GM23338 (cell line): ENCODE measurements around the gene ACSM4. TPM values are rescaled to one million over a fixed set of nuclear protein-coding genes. Genes with fewer than 3 reads are reported as not detected.

Experiments used
- ATAC-seq: fragments of 200-7000 bp; cut with Tn5 transposase; 3 replicates; pipeline ENCODE4 v1.9.1; 2020
- DNase-seq: peaks from one replicate; pipeline ENCODE4 v3.0.0-alpha.2; 2015; ENCODE audit warnings: low spot score
- H2AFZ ChIP-seq: fragments of 200-600 bp; sonication (generic); 2 replicates; pipeline ENCODE4 v1.8.0; 2016; ENCODE audit warnings: antibody characterized with exemption, mild to moderate bottlenecking, moderate library complexity
- H3F3A ChIP-seq: fragments of 200-600 bp; sonication (generic); replicated peaks from 2 replicates; pipeline ENCODE4 v1.8.0; 2017; ENCODE audit warnings: antibody characterized with exemption, mixed run types, low read depth
- H3K27ac ChIP-seq: fragments of 200-600 bp; sonication (generic); 2 replicates; pipeline ENCODE4 v1.6.1; 2016; ENCODE audit warnings: low read depth
- H3K27me3 ChIP-seq: fragments of 200-600 bp; sonication (generic); 2 replicates; pipeline ENCODE4 v1.8.0; 2016; ENCODE audit warnings: mild to moderate bottlenecking, mixed run types, moderate library complexity; ENCODE audit not compliant: insufficient read depth
- H3K36me3 ChIP-seq: fragments of 200-600 bp; sonication (generic); 2 replicates; pipeline ENCODE4 v1.8.0; 2016; ENCODE audit warnings: mild to moderate bottlenecking; ENCODE audit not compliant: insufficient read depth
- H3K4me1 ChIP-seq: fragments of 200-600 bp; sonication (generic); 2 replicates; pipeline ENCODE4 v1.8.0; 2016; ENCODE audit warnings: mild to moderate bottlenecking, moderate library complexity; ENCODE audit not compliant: insufficient read depth
- H3K4me2 ChIP-seq: fragments of 200-600 bp; sonication (generic); 2 replicates; pipeline ENCODE4 v1.7.1; 2017; ENCODE audit warnings: mixed run types
- H3K4me3 ChIP-seq: fragments of 200-600 bp; sonication (generic); 2 replicates; pipeline ENCODE4 v1.6.1; 2016; ENCODE audit warnings: mixed run types
- H3K79me2 ChIP-seq: fragments of 200-600 bp; sonication (generic); replicated peaks from 2 replicates; pipeline ENCODE4 v1.8.0; 2017; ENCODE audit warnings: mild to moderate bottlenecking; ENCODE audit not compliant: insufficient read depth
- H3K9me2 ChIP-seq: fragments of 200-600 bp; sonication (generic); 2 replicates; pipeline ENCODE4 v1.8.0; 2017; ENCODE audit not compliant: insufficient read depth
- H4K20me1 ChIP-seq: fragments of 200-600 bp; sonication (generic); replicated peaks from 2 replicates; pipeline ENCODE4 v1.8.0; 2017; ENCODE audit warnings: mild to moderate bottlenecking; ENCODE audit not compliant: insufficient read depth
- H3K27ac Mint-ChIP-seq: 2 replicates; pipeline ENCODE4 v1.8.0; 2020; ENCODE audit warnings: inconsistent platforms, mild to moderate bottlenecking, moderate library complexity, mixed read lengths
- H3K27me3 Mint-ChIP-seq: 3 replicates; pipeline ENCODE4 v1.8.0; 2022; ENCODE audit warnings: low read depth, mild to moderate bottlenecking, moderate library complexity, mixed read lengths, inconsistent platforms; ENCODE audit not compliant: insufficient read depth, poor library complexity
- H3K36me3 Mint-ChIP-seq: 3 replicates; pipeline ENCODE4 v1.8.0; 2021; ENCODE audit warnings: low read depth, mild to moderate bottlenecking, inconsistent platforms, moderate library complexity, mixed read lengths
- H3K4me1 Mint-ChIP-seq: 3 replicates; pipeline ENCODE4 v1.8.0; 2020; ENCODE audit warnings: mild to moderate bottlenecking, inconsistent platforms, mixed read lengths
- H3K4me3 Mint-ChIP-seq: 3 replicates; pipeline ENCODE4 v1.8.0; 2021; ENCODE audit warnings: moderate library complexity, mild to moderate bottlenecking, inconsistent platforms, mixed read lengths
- H3K9me3 Mint-ChIP-seq: 3 replicates; pipeline ENCODE4 v1.8.0; 2020; ENCODE audit warnings: moderate library complexity, mild to moderate bottlenecking, inconsistent platforms, mixed read lengths
- EZH2phosphoT487 ChIP-seq: fragments of 200-600 bp; sonication (generic); IDR thresholded peaks from one replicate; pipeline ENCODE4 v1.8.1; 2018; ENCODE audit warnings: antibody characterized with exemption; ENCODE audit not compliant: unreplicated experiment
- POLR2AphosphoS5 ChIP-seq: IDR thresholded peaks from 2 replicates; pipeline ENCODE4 v1.6.1; 2016; ENCODE audit warnings: antibody characterized with exemption, low read depth
- ZNF114 ChIP-seq: fragments of 250-450 bp; sonication (Bioruptor Pico); IDR thresholded peaks from 2 replicates; pipeline ENCODE4 v1.5.0; 2020; ENCODE audit warnings: mild to moderate bottlenecking, moderate library complexity
- polyA plus RNA-seq: library from polyadenylated mRNA; unstranded; fragments of >200 nt; fragmentation: Nextera tagmentation; extraction: Ambion mirVana; gene quantifications from 2 replicates; pipeline ENCODE4 v1.2.1, GENCODE V29; 2016
- total RNA-seq: library from RNA; depleted of rRNA; stranded (reverse); fragments of >200 nt; shearing (Covaris generic); gene quantifications from 2 replicates; pipeline ENCODE4 v1.2.3, GENCODE V29; 2014
- TF ChIP-seq, protein P1 (sequence below): fragments of 250-450 bp; sonication (Bioruptor Pico); IDR thresholded peaks from 2 replicates; pipeline ENCODE4 v1.5.0; 2020; ENCODE audit warnings: mild to moderate bottlenecking, moderate library complexity
- TF ChIP-seq, protein P2 (sequence below): IDR thresholded peaks from one replicate; pipeline ENCODE4 v1.6.1; 2018; ENCODE audit warnings: antibody characterized with exemption; ENCODE audit not compliant: unreplicated experiment
- TF ChIP-seq, protein P3 (sequence below), 2 experiments: fragments of 200-600 bp in 1 of 2; sonication (generic) in 1 of 2; conservative IDR thresholded peaks; 2 replicates each; pipeline versions ENCODE4 v1.5.1 to v1.6.1; 2016 to 2017; ENCODE audit warnings: antibody characterized with exemption in 2 of 2, low read depth in 2 of 2, mild to moderate bottlenecking in 2 of 2, moderate library complexity in 1 of 2

ACSM4 gene
- total and polyA plus RNA-seq, 2 experiments from 2014 or later = not detected

GRCh38 chr12:7303230-7303629 lies 642 bp upstream of the ACSM4 start:
- Histone ChIP-seq H3K4me1 (peaks cover 7% of the 10 kb centered on the region; the same call in 1 of the 2 replicates), H3K4me3 (no peak overlapping the region), H4K20me1 (no peaks in the 10 kb centered on the region), H2AFZ (no peak overlapping the region), H3K79me2 (no peaks in the 10 kb centered on the region), H3F3A (no peaks in the 10 kb centered on the region), H3K4me2 (no peak overlapping the region), H3K27ac (no peak overlapping the region), H3K9me2 (0 out of 2 replicates have a peak, but pooled peaks cover 4% of the 10 kb centered on the region), H3K36me3 (no peaks in the 10 kb centered on the region), H3K27me3 (no peaks in the 10 kb centered on the region)
- H3K36me3 Mint-ChIP-seq = no peaks in the 10 kb centered on the region
- H3K27me3 Mint-ChIP-seq = no peaks in the 10 kb centered on the region
- ATAC-seq (no peak), DNase-seq (no peak)
- H3K4me1 Mint-ChIP-seq = peaks cover 10% of the 10 kb centered on the region; the same call in 1 of the 3 replicates
- no peaks in the 10 kb centered on the region for H3K9me3 Mint-ChIP-seq
- no peak overlapping the region for H3K4me3 Mint-ChIP-seq
- H3K27ac Mint-ChIP-seq = no peak overlapping the region
- no peak for TF ChIP-seq ZNF114 (CRISPR knock-in tag)
- TF ChIP-seq POLR2AphosphoS5 = no peak
- TF ChIP-seq, protein P1, sequence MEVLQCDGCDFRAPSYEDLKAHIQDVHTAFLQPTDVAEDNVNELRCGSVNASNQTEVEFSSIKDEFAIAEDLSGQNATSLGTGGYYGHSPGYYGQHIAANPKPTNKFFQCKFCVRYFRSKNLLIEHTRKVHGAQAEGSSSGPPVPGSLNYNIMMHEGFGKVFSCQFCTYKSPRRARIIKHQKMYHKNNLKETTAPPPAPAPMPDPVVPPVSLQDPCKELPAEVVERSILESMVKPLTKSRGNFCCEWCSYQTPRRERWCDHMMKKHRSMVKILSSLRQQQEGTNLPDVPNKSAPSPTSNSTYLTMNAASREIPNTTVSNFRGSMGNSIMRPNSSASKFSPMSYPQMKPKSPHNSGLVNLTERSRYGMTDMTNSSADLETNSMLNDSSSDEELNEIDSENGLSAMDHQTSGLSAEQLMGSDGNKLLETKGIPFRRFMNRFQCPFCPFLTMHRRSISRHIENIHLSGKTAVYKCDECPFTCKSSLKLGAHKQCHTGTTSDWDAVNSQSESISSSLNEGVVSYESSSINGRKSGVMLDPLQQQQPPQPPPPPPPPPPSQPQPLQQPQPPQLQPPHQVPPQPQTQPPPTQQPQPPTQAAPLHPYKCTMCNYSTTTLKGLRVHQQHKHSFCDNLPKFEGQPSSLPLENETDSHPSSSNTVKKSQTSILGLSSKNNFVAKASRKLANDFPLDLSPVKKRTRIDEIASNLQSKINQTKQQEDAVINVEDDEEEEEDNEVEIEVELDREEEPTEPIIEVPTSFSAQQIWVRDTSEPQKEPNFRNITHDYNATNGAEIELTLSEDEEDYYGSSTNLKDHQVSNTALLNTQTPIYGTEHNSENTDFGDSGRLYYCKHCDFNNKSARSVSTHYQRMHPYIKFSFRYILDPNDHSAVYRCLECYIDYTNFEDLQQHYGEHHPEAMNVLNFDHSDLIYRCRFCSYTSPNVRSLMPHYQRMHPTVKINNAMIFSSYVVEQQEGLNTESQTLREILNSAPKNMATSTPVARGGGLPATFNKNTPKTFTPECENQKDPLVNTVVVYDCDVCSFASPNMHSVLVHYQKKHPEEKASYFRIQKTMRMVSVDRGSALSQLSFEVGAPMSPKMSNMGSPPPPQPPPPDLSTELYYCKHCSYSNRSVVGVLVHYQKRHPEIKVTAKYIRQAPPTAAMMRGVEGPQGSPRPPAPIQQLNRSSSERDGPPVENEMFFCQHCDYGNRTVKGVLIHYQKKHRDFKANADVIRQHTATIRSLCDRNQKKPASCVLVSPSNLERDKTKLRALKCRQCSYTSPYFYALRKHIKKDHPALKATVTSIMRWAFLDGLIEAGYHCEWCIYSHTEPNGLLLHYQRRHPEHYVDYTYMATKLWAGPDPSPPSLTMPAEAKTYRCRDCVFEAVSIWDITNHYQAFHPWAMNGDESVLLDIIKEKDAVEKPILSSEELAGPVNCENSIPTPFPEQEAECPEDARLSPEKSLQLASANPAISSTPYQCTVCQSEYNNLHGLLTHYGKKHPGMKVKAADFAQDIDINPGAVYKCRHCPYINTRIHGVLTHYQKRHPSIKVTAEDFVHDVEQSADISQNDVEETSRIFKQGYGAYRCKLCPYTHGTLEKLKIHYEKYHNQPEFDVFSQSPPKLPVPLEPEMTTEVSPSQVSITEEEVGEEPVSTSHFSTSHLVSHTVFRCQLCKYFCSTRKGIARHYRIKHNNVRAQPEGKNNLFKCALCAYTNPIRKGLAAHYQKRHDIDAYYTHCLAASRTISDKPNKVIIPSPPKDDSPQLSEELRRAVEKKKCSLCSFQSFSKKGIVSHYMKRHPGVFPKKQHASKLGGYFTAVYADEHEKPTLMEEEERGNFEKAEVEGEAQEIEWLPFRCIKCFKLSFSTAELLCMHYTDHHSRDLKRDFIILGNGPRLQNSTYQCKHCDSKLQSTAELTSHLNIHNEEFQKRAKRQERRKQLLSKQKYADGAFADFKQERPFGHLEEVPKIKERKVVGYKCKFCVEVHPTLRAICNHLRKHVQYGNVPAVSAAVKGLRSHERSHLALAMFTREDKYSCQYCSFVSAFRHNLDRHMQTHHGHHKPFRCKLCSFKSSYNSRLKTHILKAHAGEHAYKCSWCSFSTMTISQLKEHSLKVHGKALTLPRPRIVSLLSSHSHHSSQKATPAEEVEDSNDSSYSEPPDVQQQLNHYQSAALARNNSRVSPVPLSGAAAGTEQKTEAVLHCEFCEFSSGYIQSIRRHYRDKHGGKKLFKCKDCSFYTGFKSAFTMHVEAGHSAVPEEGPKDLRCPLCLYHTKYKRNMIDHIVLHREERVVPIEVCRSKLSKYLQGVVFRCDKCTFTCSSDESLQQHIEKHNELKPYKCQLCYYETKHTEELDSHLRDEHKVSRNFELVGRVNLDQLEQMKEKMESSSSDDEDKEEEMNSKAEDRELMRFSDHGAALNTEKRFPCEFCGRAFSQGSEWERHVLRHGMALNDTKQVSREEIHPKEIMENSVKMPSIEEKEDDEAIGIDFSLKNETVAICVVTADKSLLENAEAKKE = no peak
- TF ChIP-seq EZH2phosphoT487 = no peak
- TF ChIP-seq, protein P2, sequence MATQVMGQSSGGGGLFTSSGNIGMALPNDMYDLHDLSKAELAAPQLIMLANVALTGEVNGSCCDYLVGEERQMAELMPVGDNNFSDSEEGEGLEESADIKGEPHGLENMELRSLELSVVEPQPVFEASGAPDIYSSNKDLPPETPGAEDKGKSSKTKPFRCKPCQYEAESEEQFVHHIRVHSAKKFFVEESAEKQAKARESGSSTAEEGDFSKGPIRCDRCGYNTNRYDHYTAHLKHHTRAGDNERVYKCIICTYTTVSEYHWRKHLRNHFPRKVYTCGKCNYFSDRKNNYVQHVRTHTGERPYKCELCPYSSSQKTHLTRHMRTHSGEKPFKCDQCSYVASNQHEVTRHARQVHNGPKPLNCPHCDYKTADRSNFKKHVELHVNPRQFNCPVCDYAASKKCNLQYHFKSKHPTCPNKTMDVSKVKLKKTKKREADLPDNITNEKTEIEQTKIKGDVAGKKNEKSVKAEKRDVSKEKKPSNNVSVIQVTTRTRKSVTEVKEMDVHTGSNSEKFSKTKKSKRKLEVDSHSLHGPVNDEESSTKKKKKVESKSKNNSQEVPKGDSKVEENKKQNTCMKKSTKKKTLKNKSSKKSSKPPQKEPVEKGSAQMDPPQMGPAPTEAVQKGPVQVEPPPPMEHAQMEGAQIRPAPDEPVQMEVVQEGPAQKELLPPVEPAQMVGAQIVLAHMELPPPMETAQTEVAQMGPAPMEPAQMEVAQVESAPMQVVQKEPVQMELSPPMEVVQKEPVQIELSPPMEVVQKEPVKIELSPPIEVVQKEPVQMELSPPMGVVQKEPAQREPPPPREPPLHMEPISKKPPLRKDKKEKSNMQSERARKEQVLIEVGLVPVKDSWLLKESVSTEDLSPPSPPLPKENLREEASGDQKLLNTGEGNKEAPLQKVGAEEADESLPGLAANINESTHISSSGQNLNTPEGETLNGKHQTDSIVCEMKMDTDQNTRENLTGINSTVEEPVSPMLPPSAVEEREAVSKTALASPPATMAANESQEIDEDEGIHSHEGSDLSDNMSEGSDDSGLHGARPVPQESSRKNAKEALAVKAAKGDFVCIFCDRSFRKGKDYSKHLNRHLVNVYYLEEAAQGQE = no peak
- TF ChIP-seq, protein P3, sequence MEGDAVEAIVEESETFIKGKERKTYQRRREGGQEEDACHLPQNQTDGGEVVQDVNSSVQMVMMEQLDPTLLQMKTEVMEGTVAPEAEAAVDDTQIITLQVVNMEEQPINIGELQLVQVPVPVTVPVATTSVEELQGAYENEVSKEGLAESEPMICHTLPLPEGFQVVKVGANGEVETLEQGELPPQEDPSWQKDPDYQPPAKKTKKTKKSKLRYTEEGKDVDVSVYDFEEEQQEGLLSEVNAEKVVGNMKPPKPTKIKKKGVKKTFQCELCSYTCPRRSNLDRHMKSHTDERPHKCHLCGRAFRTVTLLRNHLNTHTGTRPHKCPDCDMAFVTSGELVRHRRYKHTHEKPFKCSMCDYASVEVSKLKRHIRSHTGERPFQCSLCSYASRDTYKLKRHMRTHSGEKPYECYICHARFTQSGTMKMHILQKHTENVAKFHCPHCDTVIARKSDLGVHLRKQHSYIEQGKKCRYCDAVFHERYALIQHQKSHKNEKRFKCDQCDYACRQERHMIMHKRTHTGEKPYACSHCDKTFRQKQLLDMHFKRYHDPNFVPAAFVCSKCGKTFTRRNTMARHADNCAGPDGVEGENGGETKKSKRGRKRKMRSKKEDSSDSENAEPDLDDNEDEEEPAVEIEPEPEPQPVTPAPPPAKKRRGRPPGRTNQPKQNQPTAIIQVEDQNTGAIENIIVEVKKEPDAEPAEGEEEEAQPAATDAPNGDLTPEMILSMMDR (conservative IDR thresholded peaks at IDR 0.05; ENCODE audit: low read depth in 2 of 2) = no peak
